Measurements from ENCODE around the gene ARL5C.
"Not testable (repeated sequence)": the region's sequence is repeated elsewhere in the genome, so short reads cannot be mapped to it uniquely, and the experiment has no call there.

Gene ARL5C

DNA sequence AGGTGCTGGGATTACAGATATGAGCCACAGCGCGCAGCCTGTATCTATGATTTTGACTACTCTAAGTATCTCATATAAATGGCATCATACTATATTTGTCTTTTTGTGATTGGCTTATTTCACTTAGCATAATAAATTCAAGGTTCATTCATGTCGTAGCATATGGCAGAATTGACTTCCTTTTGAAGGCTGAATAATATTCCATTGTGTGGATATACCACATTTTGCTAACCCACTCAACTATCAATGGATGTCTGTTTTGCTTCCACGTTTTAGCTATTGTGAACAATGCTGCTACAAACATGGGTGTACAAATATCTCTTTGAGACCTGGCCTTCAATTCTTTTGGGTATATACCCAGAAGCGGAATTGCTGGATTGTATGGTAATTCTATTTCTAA is 24.7 kb downstream of the ARL5C start:
- DNase-seq (ENCODE audit: low read depth) = no peak

DNA sequence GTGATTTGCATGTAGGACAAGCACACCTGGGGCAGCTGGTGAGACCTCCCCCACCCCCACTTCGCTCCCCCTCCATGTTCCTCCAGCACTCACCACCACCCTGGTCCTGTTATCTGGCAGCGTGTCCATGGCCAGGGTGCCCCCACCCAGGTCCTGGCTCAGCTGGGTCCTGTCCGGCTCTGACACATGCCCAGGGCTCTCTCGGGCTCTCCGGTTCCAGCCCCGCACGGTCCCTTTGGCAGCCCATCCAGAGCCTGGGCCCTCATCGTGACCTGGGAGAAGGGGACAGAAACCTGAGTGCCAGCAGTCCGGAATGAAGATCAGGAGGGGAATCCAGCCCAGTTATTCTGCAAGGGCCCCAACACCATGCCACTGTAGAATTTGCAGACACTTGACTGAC is 26.4 kb downstream of the ARL5C start:
- DNase-seq (ENCODE audit: low read depth) = no peak

DNA sequence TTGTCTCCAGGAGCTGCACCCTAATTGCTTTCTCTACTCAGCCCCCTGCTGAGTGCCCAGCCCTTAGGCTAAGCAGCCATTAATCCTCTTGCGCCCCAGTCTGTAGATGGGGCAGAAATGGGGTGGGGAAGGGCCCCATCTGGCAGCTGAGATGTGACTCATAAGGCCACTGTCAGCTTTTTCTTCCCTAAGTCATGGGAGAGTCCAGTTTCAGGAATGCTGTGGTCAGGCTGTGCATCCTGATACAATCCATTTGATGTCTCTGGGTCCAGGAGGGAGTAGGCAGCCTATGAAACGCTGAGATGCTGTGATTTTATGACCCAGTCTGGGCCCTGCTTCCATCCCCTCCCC is 26.8 kb downstream of the ARL5C start:
- no peak for DNase-seq (ENCODE audit: low read depth)

DNA sequence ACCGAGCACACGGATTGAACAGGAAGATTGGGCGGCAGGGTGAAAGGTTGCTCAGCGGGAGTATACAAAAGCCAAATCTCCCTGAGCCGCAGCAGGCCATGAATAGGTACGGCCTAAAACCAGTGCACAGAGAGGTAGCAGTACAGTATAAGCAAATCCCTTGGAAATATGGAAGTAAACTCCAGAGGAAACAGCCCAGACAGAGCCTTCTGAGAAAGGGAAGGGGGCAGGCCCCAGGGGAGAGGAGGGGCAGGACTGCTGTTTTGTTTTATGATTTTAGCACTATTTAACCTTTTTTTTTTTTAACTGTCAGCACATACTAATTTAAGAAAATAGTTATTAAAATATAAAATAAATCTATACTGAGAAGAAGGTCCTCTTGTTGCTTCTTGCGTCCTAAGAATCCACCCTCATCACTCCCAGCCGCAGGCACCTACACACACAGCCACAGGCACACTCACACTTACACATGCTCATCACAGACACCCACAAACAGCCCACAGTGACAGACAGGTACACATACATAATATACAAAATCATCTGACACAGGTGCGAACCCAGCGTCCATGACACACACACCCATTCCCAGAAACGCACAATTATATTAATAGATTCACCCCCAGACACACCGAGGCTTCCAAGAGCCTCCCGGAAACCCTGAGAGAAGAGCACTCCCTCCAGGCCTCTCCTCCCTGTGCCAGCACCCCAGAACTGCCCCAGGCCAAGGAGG is 27.4 kb downstream of the ARL5C start:
- DNase-seq (ENCODE audit: low read depth) = no peak

DNA sequence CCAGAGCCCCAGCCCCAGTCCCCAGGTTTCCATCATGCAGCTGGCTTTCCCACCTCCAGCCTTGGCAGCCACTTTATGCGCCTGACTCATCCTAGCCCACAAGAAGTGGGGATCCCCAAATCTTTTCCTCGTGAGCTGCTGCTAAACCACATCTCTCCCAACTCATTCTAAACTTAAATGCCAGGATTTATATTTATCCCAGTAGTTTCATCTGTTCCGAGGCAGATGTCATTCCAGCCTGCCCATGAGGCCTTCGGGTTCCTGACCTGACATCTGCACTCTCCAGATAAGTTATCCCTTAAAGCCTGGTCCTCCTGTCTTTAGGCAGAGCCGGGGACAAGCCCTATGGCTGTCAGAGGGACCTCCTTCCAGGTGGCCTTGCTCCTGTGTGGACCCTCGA is 31.1 kb downstream of the ARL5C start:
- DNase-seq (ENCODE audit: low read depth) = no peak

DNA sequence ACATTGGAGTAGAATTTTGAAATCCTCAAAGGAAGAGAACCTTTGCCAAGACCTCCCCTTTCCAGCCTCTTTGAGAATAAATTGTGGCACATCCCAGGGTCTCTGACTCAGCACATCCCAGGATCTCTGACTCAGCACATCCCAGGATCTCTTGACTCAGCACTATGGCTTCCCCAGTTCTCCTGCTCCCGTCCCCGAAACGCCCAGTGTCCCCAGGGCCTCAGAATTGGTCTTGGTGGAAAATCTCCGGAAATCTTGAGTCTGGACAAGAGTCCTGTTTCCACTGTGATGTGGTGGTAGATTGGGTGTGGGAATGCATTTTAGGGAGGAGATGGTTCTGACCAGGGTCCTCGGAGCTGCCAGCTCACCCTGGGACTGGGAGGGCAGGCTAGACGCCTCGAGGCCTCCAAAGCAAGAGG is 33.8 kb downstream of the ARL5C start:
- no peak for DNase-seq (ENCODE audit: low read depth)

DNA sequence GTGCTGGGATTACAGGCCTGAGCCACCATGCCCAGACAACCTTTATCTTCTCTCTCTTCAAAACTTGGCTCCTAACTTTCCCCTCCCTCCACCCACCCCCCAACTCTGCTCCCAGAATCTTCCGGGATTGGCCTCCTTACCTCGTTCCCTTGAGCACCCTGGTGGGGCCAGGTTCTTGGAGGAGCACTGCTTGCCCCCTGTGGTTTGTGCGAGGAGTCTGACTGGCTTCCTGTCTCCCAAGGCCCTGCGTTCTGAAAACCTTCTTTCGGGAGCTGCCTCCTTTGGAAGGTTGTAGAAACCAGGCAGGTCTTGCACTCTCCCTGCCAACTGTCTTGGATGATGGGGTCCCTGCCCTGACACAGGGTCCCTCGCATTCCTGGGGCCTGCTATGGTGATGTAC is 34.3 kb downstream of the ARL5C start:
- no peak for DNase-seq (ENCODE audit: low read depth)

DNA sequence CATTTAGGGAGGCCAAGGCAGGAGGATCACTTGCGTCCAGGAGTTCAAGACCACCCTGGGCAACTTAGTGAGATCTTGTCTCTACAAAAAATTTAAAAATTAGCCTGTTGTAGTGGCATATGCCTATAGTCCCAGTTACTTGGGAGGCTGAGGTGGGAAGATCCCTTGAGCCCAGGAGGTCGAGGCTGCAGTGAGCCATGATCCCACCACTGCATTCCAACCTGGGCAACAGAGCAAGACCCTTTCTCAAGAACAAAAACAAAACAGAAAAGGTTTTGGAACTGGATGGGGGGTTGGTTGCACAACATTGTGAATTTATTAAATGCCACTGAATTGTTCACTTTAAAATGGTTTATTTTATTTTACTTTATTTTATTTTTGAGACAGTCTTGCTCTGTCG is 35.8 kb downstream of the ARL5C start:
- no peak for DNase-seq (ENCODE audit: low read depth)

DNA sequence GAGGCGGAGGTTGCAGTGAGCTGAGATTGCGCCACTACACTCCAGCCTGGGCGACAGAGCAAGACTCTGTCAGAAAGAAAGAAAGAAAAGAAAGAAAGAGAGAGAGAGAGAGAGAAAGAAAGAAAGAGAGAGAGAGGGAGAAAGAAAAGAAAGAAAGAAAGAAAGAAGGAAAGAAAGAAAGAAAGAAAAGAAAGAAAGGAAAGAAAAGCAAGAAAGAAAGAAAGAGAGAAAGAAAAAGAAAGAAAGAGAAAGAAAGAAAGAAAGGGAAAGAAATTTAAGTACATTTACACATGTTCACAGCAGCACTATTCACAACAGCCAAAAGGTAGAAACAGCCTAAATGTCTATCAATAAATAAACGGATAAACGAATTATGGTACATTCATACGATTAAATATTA is 36.4 kb downstream of the ARL5C start:
- DNase-seq (ENCODE audit: low read depth) = not testable (repeated sequence)

DNA sequence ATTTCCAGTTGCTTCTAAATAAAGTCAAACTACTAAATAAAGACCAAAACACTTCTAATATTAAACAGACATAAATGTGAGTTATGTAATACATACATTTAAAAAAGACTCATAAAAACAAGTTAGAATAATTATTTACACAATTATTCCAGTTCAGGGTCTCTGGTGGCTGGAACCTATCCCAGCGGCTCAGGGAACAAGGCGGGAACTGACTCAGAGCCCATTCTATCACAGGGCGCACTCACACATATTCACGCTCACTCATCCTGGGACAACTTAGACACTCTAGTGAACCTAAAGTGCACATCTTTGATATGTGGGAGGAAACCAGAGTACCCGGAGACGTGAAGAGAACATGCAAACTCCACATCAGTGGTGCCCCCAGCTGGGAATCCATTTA is 39.5 kb downstream of the ARL5C start:
- DNase-seq (ENCODE audit: low read depth) = no peak

DNA sequence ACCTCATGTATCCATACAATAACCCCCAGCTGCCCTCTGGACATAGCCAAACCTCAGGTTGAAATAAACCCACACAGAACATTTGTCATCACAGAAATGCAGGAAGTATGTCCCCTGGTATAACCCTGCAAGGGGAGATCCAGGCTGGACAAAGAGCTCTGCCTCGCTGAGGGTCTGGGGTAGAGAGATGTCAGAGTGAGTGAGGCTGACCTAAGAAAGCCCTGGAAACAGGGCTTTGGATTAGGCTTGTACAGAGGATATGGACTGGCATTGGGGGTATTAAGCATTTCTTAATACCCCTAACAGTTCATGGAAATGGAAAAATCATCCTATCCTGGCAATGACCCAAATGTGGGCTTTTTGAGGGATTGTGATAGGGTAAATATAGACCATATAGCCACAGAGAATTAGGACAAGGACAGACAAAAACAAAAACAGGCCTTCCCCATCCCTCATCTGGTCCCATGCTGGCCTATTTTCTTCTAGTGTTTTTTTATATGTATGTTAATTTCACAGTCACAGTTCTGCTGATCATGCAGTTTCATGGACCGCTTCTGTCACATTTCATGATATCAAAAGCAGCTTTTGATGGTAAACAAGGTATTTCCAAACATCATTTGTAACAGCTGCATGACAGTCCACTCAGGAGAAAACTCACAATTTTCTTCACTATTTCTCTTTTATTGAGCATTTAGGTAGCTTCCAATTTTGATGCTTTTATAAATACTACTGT is 40.7 kb downstream of the ARL5C start:
- no peak for DNase-seq (ENCODE audit: low read depth)

DNA sequence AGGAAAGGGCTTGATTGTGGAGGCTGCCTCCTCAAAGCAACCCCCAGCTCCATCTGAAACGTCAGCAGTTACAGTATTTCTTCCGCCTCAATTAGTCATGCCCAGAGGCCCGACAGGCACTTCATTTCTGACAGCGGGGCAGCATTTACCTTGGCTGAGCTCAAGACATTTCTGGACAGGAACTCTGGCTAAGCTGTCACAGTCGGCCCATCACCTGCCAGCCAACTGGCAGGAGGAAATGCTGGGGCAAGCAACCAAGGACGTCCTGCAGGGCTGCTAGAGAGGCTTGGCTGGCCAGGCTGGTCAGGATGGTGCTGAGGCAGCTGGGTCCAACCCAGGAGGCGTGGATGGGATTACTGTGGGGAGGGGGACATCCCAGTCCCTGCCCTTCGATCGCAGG is 42.3 kb downstream of the ARL5C start:
- no peak for DNase-seq (ENCODE audit: low read depth)

DNA sequence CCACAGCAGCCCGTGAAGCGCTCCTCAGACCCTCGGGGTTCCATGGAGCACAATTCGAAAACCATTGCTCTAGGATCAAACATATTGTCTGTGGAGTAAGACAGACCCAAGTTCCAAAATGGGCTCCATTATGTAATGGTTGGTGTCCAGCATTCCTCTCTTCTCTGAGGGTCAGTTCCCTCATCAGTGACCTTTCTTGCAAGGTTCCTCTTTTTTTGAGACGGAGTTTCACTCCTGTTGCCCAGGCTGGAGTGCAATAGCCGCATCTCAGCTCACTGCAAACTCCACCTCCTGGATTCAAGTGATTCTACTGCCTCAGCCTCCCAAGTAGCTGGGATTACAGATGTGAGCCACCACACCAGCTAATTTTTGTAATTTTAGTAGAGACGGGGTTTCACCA is 43.0 kb downstream of the ARL5C start:
- no peak for DNase-seq (ENCODE audit: low read depth)

DNA sequence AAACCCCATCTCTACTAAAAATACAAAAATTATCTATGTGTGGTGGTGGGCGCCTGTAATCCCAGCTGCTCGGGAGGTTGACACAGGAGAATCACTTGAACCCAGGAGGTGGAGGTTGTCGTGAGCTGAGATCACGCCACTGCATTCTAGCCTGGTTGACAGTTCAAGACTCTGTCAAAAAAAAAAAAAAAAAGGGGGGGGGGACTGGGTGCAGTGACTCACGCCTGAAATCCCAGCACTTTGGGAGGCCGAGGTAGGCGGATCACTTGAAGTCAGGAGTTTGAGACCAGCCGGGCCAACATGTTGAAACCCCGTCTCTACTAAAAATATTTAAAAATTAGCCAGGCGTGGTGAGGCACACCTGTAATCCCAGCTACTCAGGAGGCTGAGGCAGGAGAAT is 44.0 kb downstream of the ARL5C start:
- not testable (repeated sequence) for DNase-seq (ENCODE audit: low read depth)

DNA sequence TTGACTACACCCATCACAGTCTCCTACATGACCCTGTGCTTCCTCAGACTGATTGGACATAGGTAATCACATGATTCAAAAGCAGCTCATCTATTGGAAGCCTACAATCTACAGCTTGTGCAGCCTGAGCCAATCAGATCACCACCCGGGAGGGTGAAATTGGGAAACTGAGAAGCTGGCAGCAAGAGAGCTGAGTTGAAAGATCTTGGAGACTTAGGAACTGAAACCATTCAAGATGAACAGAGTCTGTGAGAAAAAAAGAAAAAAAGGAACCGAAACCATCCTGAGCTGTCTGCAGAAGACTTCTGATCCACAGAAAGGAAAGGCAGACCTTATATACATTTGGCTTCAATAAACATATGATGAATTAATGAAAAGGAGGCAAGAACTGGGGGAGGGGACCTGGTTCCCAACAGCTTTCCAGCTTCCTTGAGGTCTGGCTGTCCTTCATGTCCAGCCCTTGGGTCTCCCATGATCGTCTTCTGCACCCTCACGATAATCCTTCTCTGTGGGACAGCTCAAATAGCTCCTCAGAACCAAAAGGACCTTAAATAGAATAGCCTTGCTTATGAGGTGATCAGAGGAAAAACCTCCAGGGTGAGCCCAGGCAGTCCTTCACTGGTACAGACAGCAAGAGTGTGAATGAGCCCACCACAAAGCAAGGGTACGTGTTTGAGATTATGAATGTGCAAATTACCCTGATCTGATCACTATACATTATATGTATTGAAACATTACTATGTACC is 47.1 kb downstream of the ARL5C start:
- no peak for DNase-seq (ENCODE audit: low read depth)

DNA sequence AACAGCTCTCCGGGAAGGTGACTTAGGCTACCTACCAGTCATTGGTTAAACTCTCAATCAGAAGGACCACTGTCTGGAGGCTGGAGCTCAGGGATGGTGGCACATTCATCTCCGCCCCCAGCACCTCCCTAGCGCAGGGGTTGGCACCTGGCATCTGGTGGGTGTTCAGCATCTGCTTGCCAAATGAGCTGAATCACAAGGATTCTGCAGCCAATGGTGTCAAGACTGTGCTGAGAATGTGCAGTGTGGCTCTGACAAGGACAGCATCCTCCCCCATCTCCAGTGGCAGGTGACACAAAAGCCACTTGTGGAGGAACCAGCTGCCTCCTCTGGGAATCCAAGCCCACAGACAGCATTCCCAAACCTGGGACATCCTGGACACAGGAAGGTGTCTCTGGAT is 49.7 kb downstream of the ARL5C start:
- DNase-seq (ENCODE audit: low read depth) = no peak

DNA sequence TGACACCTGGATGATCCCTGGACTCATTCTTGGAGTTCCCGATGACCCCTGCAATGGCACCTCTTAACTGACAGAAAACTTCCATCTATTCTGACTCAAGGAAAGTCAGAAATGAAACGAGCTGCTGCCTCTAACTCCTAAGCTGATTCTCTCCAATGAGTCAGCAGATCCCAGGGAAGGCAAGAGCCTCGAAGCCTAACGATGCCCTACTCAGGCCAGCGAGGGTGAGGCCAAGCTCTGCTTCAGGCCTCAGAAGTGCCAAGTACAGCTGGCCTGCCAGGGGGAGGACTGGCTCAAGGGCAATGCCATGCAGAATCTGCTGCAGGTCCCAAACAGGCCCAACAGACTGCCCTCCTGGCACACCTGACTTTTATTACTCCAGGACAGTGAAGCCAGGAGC is 50.8 kb downstream of the ARL5C start:
- no peak for DNase-seq (ENCODE audit: low read depth)

DNA sequence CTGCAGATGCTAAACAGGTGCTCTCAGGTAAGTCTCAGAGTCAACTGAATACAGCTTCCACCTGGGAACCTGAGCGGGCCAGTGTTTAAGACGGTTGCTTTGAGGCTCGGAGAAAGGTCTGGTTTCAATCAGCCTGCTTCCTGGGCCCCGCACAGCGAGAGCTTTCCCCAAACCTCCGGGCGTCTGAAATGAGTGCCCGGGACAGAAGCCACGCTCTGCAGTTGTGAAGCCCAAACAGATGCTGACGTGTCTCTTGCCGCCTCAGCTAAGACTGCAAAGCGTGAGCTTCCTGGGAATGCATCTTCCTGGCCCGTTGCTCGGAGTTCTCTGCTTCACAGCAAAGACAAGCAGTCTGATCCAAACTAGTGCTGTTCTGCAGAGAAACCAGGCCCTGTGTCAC is 51.2 kb downstream of the ARL5C start:
- DNase-seq (ENCODE audit: low read depth) = no peak

DNA sequence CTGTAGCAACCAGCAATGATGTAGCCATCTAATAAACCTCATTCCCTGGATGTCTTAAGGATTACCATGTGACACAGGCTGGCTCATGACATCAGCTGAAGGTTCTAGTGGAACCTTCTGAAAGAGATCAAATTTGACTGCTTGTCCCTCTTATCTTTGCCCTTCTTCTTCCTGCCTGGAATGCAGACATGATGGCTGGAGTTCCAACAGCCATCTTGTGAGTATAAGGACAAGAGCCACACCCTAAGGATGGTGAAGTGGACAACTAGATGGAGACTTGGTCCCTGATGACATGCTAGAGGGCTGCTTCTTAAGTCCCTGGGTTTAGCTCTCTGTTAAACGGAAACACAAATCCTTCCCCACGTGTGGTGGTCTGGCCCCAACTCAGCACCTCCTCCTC is 52.1 kb downstream of the ARL5C start:
- DNase-seq (ENCODE audit: low read depth) = no peak

DNA sequence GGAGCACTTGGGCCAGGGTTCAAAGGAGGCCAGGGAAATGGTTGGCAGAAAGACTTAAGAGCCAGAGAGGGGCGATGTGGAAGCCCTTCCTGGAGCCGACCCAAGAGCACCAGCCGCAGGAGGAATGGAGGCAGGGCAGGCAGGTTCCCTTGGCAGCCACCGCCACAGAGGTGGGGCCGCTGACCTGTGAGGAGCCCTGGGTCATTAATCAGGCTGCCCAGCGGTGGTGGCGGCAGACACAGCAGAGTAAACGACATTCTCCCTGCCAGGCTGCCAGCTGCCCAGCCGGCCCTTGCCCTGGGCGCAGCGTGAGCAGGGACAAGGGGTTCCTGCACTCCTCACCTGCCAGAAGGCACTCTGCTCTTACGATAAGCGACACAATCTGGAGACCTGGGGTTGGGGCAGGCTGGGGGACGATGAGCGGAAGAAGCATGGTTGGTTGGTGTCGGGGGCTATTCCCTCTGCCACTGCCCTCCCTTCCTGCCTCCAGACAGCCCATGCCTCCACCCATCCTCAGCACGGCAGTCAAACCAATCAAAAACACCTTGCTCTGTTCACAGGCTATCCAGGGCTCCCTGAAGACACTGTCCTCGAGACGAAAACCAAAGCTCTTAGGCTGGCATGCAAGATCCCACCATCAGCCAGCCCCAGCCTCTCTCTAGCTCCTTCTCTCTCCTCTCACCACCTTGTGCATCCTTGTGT is 55.4 kb downstream of the ARL5C start:
- DNase-seq (ENCODE audit: low read depth) = no peak

DNA sequence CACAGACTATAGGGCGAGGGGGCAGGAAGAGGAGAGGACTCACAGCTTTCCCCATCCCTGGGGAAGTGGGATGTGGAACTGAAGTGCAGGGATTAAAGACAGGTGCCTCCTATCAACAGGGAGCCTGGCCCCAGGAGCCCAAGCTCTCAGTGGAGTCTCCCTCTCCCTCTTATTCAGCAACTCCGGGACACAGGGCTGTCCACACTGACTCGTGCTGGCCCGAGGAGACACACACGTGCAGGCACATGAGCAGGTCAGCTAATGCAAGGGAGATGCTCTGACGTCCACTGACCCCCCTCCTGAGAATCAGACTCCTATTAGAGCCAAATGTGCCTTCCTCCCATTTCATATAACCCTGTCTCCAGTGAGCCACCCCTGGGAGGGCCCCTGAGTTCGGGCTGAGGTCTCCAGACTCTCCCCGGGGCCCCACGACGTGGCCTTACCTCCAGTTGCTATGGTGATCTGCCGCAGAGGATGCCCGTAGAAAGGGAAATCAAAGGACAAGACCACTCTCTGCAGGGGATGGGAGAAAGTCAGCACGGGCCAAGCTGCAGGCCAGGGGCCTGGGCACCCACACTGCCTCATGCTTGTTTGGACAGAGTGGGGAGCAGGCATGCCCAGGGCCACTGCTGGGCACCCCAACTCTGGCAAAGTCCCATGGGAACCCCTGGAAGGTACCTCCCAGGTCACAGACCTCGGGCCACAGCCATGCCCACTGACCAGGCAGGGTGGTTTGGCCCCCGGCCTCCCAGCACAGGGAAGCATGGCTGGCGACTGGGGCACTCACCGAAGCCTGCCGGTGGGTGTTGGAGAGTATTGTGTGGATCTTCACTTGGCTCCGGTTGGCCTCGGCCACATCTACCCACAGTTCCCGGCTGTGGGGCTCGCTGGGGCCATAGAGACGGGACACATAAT is 57.2 kb downstream of the ARL5C start:
- DNase-seq (ENCODE audit: low read depth) = no peak

DNA sequence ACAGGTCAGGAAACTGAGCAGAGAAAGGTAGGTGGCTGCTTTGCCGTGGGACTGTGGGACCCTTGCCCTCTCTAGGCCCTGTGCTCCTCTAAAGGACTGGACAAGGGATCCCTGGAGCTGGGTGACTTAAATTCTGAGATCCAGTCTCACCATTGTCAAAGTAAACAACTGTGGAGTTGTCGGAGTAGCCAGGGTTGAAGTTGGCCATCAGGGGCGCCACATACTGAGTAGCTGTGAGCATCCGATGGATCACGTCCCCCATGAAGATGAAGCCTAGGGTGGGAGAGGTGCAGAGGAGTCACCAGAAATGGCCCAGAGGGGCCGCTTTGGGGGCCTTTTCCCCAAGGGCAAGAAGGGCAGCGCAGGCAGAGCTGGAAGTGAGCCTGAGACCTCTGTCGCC is 58.0 kb downstream of the ARL5C start:
- DNase-seq (ENCODE audit: low read depth) = no peak
